Bladder microvascular endothelial cell (primary cell): ENCODE measurements around the gene LHX4. TPM values are rescaled to one million over a fixed set of nuclear protein-coding genes. Genes with fewer than 3 reads are reported as not detected.

Source experiments
- total RNA-seq: library from RNA; depleted of rRNA; stranded (reverse); fragments of >200 nt; gene quantifications from 2 replicates; pipeline ENCODE4 v1.2.3, GENCODE V29; 2014

LHX4 gene
- total RNA-seq = 0.19 TPM in 1 of 2 replicates, not detected in the other

GRCh38 chr1:180229483-180230415 lies at the start of gene LHX4:
TSS of gene LHX4 (plus strand) at chr1:180230264. CDS start at chr1:180230530, 266 bp downstream.

Other genes starting within 250 kb of the LHX4 start
- 49.4 and 205 TPM in 2 replicates for gene QSOX1, start 75.4 kb upstream of the LHX4 start, total RNA-seq